ENCODE measurements around the gene WDR82. TPM values are rescaled to one million over a fixed set of nuclear protein-coding genes. Genes with fewer than 3 reads are reported as not detected.
A peak's percentile ranks its signal among the peaks of the same experiment; 100 is the strongest.

WDR82 gene
- total and polyA plus RNA-seq, 9 of the 15 experiments (the other 6 are each of a cell fraction or from before 2014, with no cell fraction given), result 6.4 to 62.9 (median 37.1) TPM

DNA sequence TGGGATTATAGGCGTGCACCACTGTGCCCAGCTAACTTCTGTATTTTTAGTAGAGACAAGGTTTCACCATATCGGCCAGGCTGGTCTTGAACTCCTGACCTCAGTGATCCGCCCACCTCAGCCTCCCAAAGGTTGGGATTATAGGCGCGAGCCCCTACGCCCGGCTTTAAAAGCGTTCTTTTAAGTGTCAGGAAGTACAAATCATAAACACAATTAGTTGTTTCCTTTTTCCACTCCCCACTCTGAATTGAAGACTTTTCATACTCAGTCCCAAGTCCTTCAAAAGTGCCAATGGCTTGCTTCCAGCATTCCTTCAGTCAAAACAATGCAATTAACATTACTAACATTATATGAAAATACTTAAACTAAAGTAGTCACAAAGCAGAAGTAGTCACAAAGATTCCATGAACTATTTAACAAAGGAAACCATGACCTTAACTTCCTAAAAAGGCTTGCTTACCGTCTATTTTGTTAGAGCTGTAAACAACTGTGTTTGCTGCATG is 8.1 kb downstream of the WDR82 start:
- Histone ChIP-seq H3K4me3 (no peak overlapping the region), H3K4me1 (replicated peaks in 1 of 2; ENCODE audit: control insufficient read depth in 2 of 2, insufficient read depth in 2 of 2, low read length in 2 of 2) (peaks cover 0 to 4% of the 10 kb centered on the region in 2 experiments; a peak in 3 of 5 replicates), H3K79me2 (ENCODE audit: control insufficient read depth, insufficient read depth, low read length) (peaks cover 91% of the 10 kb centered on the region), H3K36me3 (ENCODE audit: control insufficient read depth, insufficient read depth, low read length) (peaks cover 92% of the 10 kb centered on the region), H3K9me3 (replicated peaks; ENCODE audit: control insufficient read depth, insufficient read depth, low read depth, low read length) (no peaks in the 10 kb centered on the region), H3K9ac (ENCODE audit: insufficient read depth in 1 of 2, low read depth in 2 of 2, low read length in 2 of 2) (no peak overlapping the region), H3K27me3 (ENCODE audit: control insufficient read depth in 2 of 2, insufficient read depth in 2 of 2, low read length in 2 of 2) (no peaks in the 10 kb centered on the region), H4K20me1 (replicated peaks; ENCODE audit: control insufficient read depth, insufficient read depth, low read length) (peaks cover 12% of the 10 kb centered on the region; the same call in 1 of the 2 replicates), H2AFZ (ENCODE audit: low read depth, low read length) (no peak overlapping the region), H3K9me1 (ENCODE audit: control insufficient read depth, insufficient read depth, low read length) (peaks cover 5% of the 10 kb centered on the region), H3K27ac (ENCODE audit: extremely low read depth, low read depth, low read length) (peak overlapping the region; percentile 17; the same call in 1 of the 3 replicates), H3K4me2 (ENCODE audit: insufficient read depth, low read length) (no peak overlapping the region)
- intact Hi-C loops (cut with micrococcal nuclease), result no loop called here
- BruUV-seq (replicated peaks), result no TSS peak
- FAIRE-seq, result no peak
- 59% methylated on average over 9 of the region's 9 CpGs for WGBS (ENCODE audit: insufficient coverage, low coverage, missing lambda C conversion rate)
- TF ChIP-seq CHCHD3 (CRISPR knock-in tag; IDR thresholded peaks at IDR 0.05), result no peak
- TF ChIP-seq ZFPM2 (CRISPR knock-in tag; IDR thresholded peaks at IDR 0.05), result no peak
- TF ChIP-seq NCOA6 (IDR thresholded peaks at IDR 0.05), result no peak
- no peak for TF ChIP-seq MEF2D (tag; conservative IDR thresholded peaks at IDR 0.05; ENCODE audit: low read depth)
- no peak for TF ChIP-seq HSF4 (CRISPR knock-in tag; IDR thresholded peaks at IDR 0.05; ENCODE audit: borderline replicate concordance)
- TF ChIP-seq, protein P1, sequence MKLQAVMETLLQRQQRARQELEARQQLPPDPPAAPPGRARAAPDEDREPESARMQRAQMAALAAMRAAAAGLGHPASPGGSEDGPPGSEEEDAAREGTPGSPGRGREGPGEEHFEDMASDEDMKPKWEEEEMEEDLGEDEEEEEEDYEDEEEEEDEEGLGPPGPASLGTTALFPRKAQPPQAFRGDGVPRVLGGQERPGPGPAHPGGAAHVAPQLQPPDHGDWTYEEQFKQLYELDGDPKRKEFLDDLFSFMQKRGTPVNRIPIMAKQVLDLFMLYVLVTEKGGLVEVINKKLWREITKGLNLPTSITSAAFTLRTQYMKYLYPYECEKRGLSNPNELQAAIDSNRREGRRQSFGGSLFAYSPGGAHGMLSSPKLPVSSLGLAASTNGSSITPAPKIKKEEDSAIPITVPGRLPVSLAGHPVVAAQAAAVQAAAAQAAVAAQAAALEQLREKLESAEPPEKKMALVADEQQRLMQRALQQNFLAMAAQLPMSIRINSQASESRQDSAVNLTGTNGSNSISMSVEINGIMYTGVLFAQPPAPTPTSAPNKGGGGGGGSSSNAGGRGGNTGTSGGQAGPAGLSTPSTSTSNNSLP (IDR thresholded peaks at IDR 0.05; ENCODE audit: borderline replicate concordance, low read depth, low read length), result no peak
- TF ChIP-seq ZNF778 (CRISPR knock-in tag; IDR thresholded peaks at IDR 0.05), result no peak
- TF ChIP-seq PHF21A (IDR thresholded peaks at IDR 0.05; ENCODE audit: borderline replicate concordance, low read depth), result no peak
- TF ChIP-seq ZNF282 (CRISPR knock-in tag; IDR thresholded peaks at IDR 0.05), result no peak
- in situ Hi-C loops (cut with MboI), result no loop called here
- POLR2A ChIA-PET, result interaction anchor here (1.2 to 1.5 kb wide), 2 partner anchors 10 to 25 kb away, joined by 5 to 10 read pairs; partner anchors contain the start of gene PPM1M
- CTCF ChIA-PET (ENCODE audit: low intra/inter-chr PET ratio), result no interaction called here
- no peak for ATAC-seq
- no peak for DNase-seq (ENCODE audit: extremely low read depth in 1 of 4, low spot score in 3 of 4)
